Heart left ventricle (tissue), 13 donors: ENCODE data around the gene CAMK2D.

Experiments used
- CTCF ChIP-seq, 12 donors: fragments of 200-600 bp; sonication (generic) in 4 of 12; IDR thresholded peaks; one replicate each; pipeline versions ENCODE4 v1.5.0 to v1.8.0; 2018 to 2022; ENCODE audit warnings: antibody characterized with exemption in 12 of 12, mild to moderate bottlenecking in 5 of 12
- POLR2A ChIP-seq, 2 donors: fragments of 450-650 bp; IDR thresholded peaks; one replicate each; pipeline ENCODE4 v1.6.1; 2017; ENCODE audit warnings: antibody characterized with exemption in 2 of 2, mild to moderate bottlenecking in 2 of 2, moderate library complexity in 2 of 2
- donor health status: ischemic (EF 13 %, LVEDD 7.1; RV severe dilation, severe dysfunction).
- donor health status: DM: no; HTN: yes; CAD: no.
- donor health status: DM: no; HTN: no; CAD: no.
- donor health status: ischemic (EF 25% LVEDD 6.9; RV normal size, moderate dysfunction).
- donor health status: ischemic (EF 25% LVEDD 5.7; RV mildly dilated, moderate dysfunction).
- donor health status: ischemic (EF 35%, LVEDD 5.7; RV mildly dilated, moderate dysfunction).
- donor health status: nonischemic (EF 11% LVEDD 7.7; RV severe dilation, severe dysfunction).
- donor health status: DM: yes; HTN: yes; CAD: no.
- donor health status: PGD.
- donor health status: ischemic (EF 29% LVEDD 5.4; RV normal size, mild dysfunction).
- donor health status: nonischemic (EF 23%, LVEDD 6.1; RV moderate dilation, normal function).

- TF ChIP-seq CTCF (IDR thresholded peaks at IDR 0.05) (no peak), POLR2A (IDR thresholded peaks at IDR 0.05) (no peak)
Measured at GRCh38 chr4:113447061-113447460, 314.5 kb downstream of the CAMK2D start.
